ENCODE results near the gene ADGRG3. TPM values are rescaled to one million over a fixed set of nuclear protein-coding genes. Genes with fewer than 3 reads are reported as not detected.

ADGRG3 gene
- total and polyA plus RNA-seq, 2 of the 8 experiments (the other 6 are each of a cell fraction or from before 2014, with no cell fraction given) = 0.28 to 0.98 TPM

- TF ChIP-seq ATF2 (IDR thresholded peaks at IDR 0.05; ENCODE audit: low read length) = no peak
- no peak for TF ChIP-seq BCL11A (IDR thresholded peaks at IDR 0.05; ENCODE audit: low read depth in 2 of 2, low read length in 2 of 2)
- TF ChIP-seq RNF2 (IDR thresholded peaks at IDR 0.05; ENCODE audit: borderline replicate concordance, low read depth, low read length, missing control alignments, poor library complexity, severe bottlenecking) = no peak
- TF ChIP-seq E2F6 (IDR thresholded peaks at IDR 0.05) = no peak
- TF ChIP-seq TBP (IDR thresholded peaks at IDR 0.05; ENCODE audit: low read depth, low read length) = no peak
- no peak for TF ChIP-seq CBX5 (IDR thresholded peaks at IDR 0.05; ENCODE audit: low read depth, low read length)
- TF ChIP-seq EGR1 (IDR thresholded peaks at IDR 0.05; ENCODE audit: borderline replicate concordance, low read depth, low read length) = no peak
These were observed 29.7 kb upstream of the ADGRG3 start (continued) for GRCh38 chr16:57638381-57638780.
